ENCODE measurements around the gene SZRD1.

- TF ChIP-seq CTCF (IDR thresholded peaks at IDR 0.05) (no peak), EZH2 (IDR thresholded peaks at IDR 0.05; ENCODE audit: borderline replicate concordance, insufficient read depth, low read depth, low read length, poor library complexity, severe bottlenecking) (no peak)
These were observed 51.9 kb downstream of the SZRD1 start for GRCh38 chr1:16418823-16419425.

Measured in B cell (primary cell).